Left cardiac atrium (tissue), 4 donors: Measurements from ENCODE around the gene BLM. TPM values are rescaled to one million over a fixed set of nuclear protein-coding genes. Genes with fewer than 3 reads are reported as not detected.

Experiments
- ATAC-seq, 2 donors: fragments of 200-7000 bp; cut with Tn5 transposase; one replicate each; pipeline ENCODE4 v1.9.1; 2020; ENCODE audit warnings: mild to moderate bottlenecking in 2 of 2, moderate library complexity in 2 of 2
- DNase-seq: peaks from one replicate; pipeline ENCODE4 v3.0.0-alpha.2; 2020
- intact Hi-C, 2 donors: fragments of 100-400 bp; cut with DNase I; formaldehyde crosslinking; loops; one replicate each; pipeline versions ENCODE4 v1.14.1 to v1.15.1; 2022 to 2023
- total RNA-seq, 2 donors: library from RNA; stranded (reverse); fragmentation: NEBNext Ultra II Directional; extraction: Animal tissue kit (Norgen Biotek cat#: 25700); gene quantifications; one replicate each; pipeline ENCODE4 v1.2.1, GENCODE V29; 2021
- donor health status: DM: no; HTN: yes; CAD: no.
- donor health status: DM: no; HTN: yes; CAD: no; lungs with severe emphysema.
- donor health status: DM: yes; HTN: yes; CAD: no.
- donor health status: Dilated cardiomyopathy.

BLM gene
- total RNA-seq, 2 donors from 2014 or later = 13.8 to 14.9 TPM

DNA sequence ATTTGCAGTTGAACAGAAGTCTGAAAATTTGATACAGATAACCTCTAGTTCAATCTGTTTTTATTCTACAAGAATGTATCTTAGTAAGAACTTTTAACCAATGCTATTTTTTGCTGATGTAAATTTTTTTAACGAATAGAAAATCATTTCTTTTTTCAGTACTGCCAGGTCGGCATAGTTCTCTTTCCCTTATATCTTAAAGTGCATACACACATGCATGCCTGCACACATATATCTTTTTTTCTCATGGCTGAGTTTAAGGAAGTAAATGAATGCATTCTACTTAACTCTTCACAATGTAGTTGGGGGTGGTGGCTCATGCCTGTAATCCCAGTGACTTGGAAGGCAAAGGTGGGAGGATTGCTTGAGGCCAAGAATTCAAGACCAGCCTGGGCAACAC lies 48.4 kb downstream of the BLM start:
- intact Hi-C loops = no loop called here

DNA sequence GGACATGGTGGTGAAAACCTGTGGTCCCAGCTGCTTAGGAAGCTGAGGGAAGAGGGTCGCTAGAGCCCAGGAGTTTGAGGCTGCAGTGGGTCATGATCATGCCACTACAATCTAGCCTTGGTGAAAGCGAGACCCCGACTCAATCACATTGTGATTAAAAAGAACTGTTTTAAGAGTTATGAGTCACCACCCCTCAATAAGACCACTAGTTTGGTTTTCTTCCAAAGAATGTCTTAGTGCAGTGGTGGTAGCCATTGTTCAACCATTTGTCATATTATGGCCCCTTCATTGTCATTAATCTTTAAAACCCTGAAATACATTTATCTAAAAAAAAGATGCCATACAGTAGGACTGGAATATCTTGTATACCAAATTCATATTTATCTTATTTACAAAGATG lies 48.8 kb downstream of the BLM start:
- intact Hi-C loops = no loop called here
- ATAC-seq = no peak
- no peak for DNase-seq

More for the DNA sequence above, 48.4 kb downstream of the BLM start:
- DNase-seq (no peak), ATAC-seq (no peak)

DNA sequence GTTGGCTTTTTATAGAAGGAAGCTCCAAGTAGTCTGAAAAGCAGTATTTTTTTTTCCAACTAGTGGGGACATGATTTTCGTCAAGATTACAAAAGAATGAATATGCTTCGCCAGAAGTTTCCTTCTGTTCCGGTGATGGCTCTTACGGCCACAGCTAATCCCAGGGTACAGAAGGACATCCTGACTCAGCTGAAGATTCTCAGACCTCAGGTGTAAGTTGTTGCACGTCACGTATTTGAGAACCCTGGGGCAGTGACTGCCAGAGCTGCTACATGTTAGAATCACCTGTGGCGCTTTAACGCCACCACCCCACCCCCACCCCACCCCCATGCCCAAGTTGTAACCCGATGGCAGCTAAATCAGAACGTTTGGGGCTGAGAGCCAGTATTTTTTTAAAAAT lies 52.2 kb downstream of the BLM start:
- DNase-seq = no peak
- no peak for ATAC-seq
- intact Hi-C loops = no loop called here

DNA sequence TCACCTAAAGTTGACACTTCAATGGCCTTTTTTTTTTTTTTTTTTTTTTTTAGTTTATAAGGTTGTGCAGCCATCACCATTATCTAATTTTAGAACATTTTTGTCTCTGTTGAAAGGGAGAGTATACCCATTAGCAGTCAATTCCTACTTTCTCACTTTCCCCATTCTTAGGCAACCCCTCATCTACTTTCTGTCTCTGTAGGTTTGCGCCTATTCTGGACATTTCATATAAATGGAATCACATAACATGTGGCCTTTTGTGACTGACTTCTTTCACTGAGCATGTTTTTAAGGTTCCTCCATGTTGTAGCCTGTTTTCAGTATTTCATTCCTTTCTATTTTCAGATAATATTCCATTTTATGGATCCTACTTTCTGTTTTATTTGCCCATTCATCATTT lies 56.3 kb downstream of the BLM start:
- intact Hi-C loops = no loop called here
- ATAC-seq (no peak), DNase-seq (no peak)

DNA sequence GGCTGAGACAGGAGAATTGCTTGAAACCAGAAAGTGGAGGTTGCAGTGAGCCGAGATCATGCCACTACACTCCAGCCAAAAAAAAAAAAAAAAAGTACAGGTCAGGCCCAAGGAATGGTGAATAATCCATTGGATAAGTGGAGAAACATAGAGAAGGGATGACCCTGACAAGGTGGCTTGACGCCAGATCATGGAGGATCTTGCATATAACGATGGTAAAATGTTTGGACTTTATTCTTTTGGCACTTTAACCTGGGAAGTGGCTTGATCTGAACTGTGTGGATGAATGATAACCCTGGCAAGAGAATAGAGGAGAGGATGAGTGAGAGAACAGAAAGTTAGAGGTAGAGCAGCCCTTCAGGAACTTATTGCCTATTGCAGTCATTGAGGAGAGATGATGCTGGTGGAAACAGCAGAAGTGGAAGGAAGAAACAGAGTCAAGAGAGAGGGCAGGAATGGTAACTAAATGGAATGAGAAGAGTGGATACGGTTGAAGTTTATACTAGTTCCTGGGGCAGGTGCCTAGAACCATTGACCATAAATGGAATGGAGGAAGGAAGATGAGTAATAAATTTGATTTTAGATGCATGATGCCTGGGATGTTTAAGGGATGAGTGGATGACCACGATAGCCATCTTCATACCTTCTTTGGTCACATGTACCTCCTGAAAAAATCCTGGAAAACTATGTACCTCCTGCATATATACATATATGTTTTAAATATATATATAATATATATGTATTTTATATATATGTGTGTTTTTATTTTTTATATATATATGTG lies 57.8 kb downstream of the BLM start:
- DNase-seq = no peak
- peak in 1 of 2 donors; percentile 30 for ATAC-seq
- intact Hi-C loops = no loop called here

DNA sequence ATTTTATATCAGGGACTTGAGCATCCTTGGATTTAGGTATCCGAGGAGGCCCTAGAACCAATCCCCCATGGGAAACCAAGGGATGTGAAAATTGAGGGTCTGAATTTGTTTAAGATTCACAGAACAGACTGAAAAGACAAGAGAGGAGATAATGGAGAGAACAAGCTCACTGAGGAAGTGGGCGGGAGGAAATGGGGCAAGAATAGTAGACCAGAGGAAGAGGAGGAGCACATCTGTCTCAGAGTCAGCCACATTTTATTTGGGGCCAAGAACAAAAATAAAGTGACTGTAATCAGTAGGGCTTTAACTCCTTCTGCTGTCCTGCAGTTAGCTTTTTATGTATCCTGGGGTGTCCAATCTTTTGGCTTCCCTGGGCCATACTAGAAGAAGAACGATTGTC lies 63.8 kb downstream of the BLM start:
- DNase-seq = no peak
- ATAC-seq = no peak
- intact Hi-C loops = no loop called here

DNA sequence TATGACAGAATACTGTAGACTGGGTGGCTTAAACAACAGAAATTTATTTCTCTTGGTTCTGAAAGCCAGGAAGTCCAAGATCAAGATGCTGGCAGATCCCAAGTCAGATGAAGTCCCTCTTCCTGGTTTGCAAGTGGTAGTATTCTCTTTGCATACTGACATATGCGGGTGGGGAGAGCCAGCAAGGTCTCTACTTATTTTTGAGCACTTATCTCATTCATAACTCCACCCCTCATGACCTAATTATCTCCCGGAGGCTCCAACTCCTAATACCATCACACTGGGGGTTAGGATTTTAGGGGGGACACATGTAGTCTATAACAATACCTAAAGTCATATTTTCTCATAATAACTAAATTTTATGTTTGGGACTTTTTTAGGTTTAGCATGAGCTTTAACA lies 65.3 kb downstream of the BLM start:
- DNase-seq (no peak), ATAC-seq (peak in 1 of 2 donors; percentile 71)
- intact Hi-C loops = no loop called here

DNA sequence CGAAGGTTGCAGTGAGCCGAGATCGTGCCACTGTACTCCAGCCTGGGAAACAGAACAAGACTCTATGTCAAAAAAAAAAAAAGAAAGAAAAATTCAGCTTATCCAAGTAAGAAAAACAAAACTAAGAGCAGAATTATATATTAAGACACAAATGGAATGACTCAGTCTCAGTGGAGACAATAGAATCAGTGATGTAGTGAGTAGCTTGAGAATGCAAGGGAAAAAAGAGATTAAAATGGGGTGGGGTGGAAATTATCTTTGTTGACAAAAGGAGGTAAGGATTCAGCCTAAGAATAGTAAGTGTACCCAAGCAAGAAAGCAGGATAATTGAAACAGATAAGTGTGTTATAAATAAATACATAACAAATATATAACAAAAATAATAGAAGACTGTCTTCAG lies 70.7 kb downstream of the BLM start:
- DNase-seq (no peak), ATAC-seq (no peak)
- intact Hi-C loops = no loop called here

DNA sequence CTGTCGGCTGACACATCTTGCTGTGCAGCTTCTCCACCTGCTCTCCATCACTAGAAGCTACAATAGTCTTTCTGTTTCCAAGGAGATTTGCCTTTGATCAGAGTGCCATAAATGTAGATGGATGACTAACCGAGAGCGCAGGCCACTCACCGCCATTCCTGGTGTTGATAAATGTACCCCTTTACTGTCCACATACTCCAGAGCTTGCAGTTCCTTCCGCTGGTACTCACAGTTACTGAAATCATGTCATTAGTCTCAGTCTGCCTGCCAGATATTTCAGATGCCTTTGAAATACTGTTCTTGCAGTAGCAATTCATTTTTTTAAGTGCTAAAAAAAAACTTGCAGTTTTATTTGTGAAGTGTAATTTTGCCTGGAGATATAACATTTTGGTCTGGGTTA lies 72.3 kb downstream of the BLM start:
- ATAC-seq (no peak), DNase-seq (no peak)
- intact Hi-C loops = no loop called here

DNA sequence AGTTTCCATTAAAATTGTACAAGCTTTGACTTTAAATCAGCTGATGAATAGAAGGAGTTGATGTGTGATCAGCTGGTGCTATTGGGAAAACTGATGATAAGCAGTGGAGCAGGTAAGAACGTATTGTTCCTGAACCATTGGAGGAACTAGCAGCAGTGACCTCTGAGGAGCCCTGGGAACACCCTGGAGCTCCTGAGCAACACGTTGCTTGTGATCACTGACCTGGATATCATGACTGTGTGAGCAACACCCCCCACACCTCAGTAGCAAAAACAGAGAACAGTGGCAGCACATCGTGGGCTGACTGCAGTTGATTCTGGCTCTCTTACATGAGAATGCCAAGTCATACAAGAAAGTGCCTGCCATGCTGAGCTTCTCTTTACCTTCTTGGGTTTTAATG lies 72.9 kb downstream of the BLM start:
- ATAC-seq = no peak
- DNase-seq = no peak
- intact Hi-C loops = no loop called here

DNA sequence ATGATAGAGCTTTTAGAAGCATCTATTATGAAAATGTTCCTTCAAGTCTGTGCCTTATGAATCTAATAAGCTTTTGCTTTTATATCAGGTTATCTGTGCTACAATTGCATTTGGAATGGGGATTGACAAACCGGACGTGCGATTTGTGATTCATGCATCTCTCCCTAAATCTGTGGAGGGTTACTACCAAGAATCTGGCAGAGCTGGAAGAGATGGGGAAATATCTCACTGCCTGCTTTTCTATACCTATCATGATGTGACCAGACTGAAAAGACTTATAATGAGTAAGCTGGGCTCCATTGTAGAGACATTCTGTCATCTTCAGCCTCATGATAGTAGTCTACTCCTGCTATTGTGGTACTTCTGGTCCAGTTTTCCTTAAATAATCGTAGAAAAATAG lies 73.4 kb downstream of the BLM start:
- DNase-seq = no peak
- ATAC-seq = no peak
- intact Hi-C loops = no loop called here

DNA sequence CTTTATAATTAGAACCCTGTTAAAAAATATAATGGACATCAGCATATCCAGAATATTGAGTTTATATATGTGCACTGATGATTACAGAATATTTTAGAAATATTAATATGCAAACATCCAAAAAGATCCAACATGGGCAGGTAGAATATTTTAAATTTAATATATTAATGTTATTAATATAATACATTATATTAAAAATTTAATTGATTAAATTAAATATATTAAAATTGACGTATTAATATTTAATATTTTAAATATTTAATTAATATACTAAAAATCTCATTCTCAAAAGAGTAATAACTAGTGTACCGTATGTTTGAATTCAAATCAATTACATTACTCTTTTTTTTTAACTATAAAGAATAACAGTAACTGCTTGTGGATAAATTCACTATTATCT lies 77.4 kb downstream of the BLM start:
- DNase-seq (no peak), ATAC-seq (no peak)
- intact Hi-C loops = no loop called here

DNA sequence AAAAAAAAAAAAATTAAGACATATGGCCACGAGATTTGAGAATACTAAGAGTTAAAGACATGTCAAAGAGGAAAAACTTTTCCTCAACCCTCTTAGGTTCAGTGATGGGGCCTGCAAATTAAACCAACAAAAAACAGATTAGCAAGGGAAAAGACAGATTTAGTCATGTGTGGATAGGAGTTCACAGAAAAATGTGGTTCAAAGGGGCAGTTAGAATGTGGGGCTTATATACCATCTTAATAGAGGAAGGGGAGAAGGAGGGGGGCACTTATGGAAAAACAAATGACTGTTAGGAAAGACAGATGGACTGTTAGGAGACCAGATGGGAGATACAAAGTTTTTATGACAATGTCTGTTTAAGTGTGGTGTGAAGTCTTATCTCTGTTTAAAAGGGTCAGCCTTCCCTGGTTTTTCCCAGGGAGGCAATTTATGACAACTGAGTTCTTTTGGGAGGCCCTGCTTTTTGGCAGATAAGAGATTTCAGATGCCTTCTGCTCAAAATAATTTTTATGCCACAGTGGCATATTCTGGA lies 82.6 kb downstream of the BLM start:
- intact Hi-C loops = no loop called here
- ATAC-seq (no peak), DNase-seq (no peak)

DNA sequence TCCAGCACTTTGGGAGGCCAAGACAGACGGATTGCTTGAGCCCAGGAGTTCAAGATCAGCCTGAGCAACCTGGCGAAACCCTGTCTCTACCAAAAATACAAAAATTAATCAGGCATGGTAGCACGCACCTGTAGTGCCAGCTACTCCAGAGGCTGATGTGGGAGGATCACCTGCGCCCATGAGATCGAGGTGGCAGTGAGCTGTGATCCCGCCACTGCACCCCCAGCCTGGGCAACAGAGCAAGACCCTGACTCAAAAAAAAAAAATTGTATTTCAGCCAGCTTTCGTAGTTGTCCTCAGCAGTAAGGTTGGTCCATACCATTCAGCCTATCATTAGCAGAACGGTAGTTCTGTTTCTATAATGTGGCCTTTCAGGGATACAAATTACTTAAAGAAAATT lies 84.7 kb downstream of the BLM start:
- ATAC-seq = no peak
- DNase-seq = no peak
- intact Hi-C loops = no loop called here

DNA sequence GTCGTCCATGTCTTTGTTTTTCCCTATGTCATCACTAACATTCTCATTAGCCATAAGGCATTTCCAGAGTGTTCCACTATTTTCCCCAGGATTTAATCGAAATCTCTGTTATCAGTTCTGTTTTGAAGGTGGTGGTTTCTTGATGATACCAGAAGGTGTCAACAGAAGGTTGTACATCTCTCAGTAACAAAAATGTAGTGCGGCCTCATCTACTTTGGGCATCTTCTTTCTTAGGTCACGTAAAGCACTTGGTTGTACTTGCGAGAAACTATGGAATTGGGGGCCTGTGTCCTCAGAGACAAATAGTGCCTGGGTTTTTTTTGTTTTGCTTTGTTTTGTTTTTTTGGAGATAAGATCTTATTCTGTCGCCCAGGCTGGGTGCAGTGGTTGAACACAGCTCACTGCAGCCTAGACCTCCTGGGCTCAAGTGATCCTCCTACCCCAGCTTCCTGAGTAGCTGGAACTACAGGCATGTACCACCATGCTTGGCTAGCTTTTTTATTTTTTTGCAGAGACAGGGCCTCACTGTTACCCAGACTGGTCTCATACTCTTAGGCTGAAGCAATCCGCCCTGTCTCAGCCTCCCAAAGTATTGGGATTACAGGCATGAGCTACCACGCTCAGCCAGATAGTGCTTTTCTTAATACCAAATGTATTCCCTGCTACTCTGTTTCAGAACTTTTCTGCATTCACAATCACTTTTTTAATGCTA lies 90.1 kb downstream of the BLM start:
- DNase-seq = no peak
- no peak for ATAC-seq
- intact Hi-C loops = no loop called here

DNA sequence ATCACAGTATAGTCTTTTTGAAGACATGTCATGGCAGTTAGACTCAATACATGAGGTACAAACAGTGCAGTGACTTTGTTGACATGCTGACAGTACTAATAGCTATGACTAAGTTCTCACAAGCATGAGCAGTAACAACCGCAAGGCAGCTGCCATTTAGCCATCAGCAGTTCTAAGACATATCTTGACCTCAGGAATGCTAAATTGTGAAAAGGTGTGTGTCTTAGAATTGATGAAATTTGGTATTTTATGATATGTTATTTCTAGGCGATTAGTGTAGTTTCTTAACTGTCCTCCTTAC lies 90.6 kb downstream of the BLM start:
- ATAC-seq (no peak), DNase-seq (no peak)
- intact Hi-C loops = no loop called here

DNA sequence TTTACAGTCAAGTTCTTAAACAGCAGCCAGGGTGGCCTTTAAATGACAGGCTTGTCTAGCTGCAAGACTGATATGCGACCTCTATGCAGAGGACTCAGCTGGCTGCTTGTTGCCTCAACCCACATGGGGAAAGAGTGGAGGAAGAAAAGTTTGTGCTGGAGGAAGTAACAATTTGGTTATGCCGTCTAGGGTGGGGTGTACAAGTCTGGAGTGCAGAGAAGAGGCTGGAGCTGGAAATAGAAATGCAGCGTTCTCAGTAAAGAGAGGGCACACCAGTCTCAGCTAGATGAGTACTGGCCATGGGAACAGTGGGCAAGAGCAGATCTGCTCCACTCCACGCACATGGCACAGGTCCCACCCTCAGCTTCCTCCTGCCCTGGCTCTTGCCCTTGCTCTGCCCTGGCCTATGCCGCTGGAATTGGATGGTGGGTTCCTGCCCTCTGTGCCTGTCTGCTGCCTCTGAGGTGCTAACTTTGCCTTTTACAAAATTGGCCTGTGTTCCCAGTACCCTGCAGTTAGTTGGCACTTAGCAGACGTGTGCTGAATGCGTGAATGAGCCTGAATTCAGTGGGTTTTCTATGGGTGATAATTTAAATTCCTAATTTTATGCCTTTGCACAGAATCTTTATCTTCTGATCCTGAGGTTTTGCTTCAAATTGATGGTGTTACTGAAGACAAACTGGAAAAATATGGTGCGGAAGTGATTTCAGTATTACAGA lies 91.5 kb downstream of the BLM start:
- no peak for DNase-seq
- peak; percentile 38 to 76 for ATAC-seq
- intact Hi-C loops = no loop called here

DNA sequence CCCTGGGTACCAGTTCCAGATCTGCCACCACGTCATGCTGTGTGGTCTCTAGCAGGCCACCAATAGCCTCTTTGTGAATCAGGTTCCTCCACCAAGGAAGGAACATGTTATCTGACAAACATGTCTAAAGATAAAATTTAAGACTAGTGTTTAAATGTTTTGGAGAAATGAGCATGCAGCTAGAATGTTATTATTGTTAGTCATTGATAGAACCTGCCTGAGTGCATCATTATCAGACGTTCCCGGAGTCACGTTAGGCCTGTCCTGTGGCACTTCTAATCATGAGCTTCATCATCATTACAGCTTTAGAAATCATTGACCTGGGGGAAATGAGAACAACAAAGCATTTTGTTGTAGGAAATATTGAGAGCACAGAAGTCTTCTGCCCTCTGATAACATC lies 92.4 kb downstream of the BLM start:
- no peak for ATAC-seq
- intact Hi-C loops = no loop called here

DNA sequence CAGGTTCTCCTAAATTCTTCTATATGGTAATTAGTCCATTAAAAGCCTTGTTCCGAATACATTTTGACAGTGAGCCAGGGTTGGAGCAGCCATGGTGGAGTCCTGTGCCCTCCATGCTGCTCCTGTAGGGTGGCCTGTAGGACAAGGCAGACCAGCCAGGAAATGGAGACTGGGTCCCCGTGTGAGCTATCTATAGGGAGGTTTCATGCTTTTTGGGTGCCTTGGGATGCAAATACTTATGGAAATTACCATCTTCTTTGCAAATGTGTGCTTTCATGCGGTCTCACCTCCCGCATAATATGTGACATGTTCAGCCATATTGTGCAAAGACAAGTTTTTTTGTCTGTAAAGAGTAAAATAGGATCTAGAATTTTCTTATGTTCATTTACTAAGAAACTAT lies 93.2 kb downstream of the BLM start:
- DNase-seq (no peak), ATAC-seq (no peak)
- intact Hi-C loops = no loop called here

More for the DNA sequence above, 92.4 kb downstream of the BLM start:
- no peak for DNase-seq

DNA sequence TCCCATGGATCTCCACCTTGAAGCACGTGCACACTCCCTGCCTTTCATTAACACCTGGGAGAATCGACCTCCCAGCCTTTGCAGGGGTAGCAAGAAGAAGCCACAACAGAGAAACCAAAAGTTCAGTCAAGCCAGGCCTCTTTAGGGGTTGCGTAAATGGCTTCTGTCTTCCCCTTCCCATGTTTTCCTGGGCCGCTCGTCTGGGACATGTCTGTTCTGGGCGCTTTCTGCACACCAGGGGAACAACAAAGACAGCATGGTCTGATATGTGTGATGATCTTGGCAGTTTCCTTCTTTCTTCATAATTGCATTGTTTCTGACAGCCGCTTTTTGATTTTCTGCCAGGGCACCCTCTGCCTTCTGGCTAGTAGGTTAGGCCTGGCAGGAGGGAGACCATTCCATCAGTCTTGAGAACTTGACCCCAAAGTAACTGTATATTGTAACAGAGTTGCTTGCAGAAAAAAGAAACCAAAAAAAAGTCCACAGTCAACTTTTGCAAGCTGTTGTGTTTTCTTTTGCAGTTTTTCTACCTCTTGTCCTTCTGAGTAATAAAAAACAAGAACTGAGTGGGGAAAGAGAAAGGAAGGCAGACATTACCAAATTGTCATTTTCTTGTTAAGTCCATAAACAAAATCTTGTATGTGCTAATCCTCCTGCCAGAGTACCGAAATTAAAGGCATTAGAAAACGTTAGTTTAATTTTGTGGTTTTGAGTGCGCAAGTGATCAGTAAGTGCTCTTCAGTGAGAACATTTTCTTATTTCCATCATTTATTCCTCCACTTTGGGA lies 95.2 kb downstream of the BLM start:
- DNase-seq (no peak), ATAC-seq (no peak)
- intact Hi-C loops = no loop called here
